PC-3 (cell line): ENCODE results near the gene NELFA. TPM values are rescaled to one million over a fixed set of nuclear protein-coding genes. Genes with fewer than 3 reads are reported as not detected.
"Not testable (repeated sequence)": the region's sequence is repeated elsewhere in the genome, so short reads cannot be mapped to it uniquely, and the experiment has no call there.

Experiments
- ATAC-seq: fragments of 200-7000 bp; cut with Tn5 transposase; 2 replicates; pipeline ENCODE4 v1.9.1; 2020; ENCODE audit warnings: mild to moderate bottlenecking, moderate library complexity
- BruUV-seq: library from RNA; stranded (reverse); fragments of 400-500 nt; replicated peaks from 2 replicates; lab custom pipeline; 2021; lab: Mats Ljungman, UMichigan
- CTCF ChIA-PET: fragments of 300-600 bp; sonication (Branson Sonifier 250); formaldehyde crosslinking; loops from one replicate; lab custom pipeline; 2022; ENCODE audit warnings: antibody characterized with exemption; lab: Charles Lee
- POLR2A ChIA-PET: fragments of 300-600 bp; sonication (Branson Sonifier 250); formaldehyde crosslinking; loops from one replicate; lab custom pipeline; 2022; ENCODE audit warnings: antibody characterized with exemption; ENCODE audit not compliant: unreplicated experiment; lab: Charles Lee
- DNase-seq: peaks from one replicate; pipeline ENCODE4 v3.0.0-alpha.2; 2015
- H2AFZ ChIP-seq: fragments of 300-600 bp; sonication (generic); 2 replicates; pipeline ENCODE4 v1.6.0; 2016; ENCODE audit warnings: antibody characterized with exemption, low read length
- H3F3A ChIP-seq: fragments of 300-600 bp; sonication (generic); one replicate; pipeline ENCODE4 v1.6.0; 2017; ENCODE audit warnings: antibody characterized with exemption, low read length, control low read depth, mild to moderate bottlenecking; ENCODE audit not compliant: unreplicated experiment
- H3K27ac ChIP-seq: fragments of 300-600 bp; sonication (generic); 2 replicates; pipeline ENCODE4 v1.5.1; 2016; ENCODE audit warnings: mild to moderate bottlenecking, low read length
- H3K27me3 ChIP-seq: fragments of 300-600 bp; sonication (generic); 2 replicates; pipeline ENCODE4 v1.6.1; 2016; ENCODE audit warnings: low read length, mixed read lengths
- H3K36me3 ChIP-seq: fragments of 300-600 bp; sonication (generic); 2 replicates; pipeline ENCODE4 v1.6.1; 2016; ENCODE audit warnings: low read depth, mixed run types, low read length, mixed read lengths
- H3K4me1 ChIP-seq: fragments of 300-600 bp; sonication (generic); 2 replicates; pipeline ENCODE4 v1.5.1; 2016; ENCODE audit warnings: low read length; ENCODE audit not compliant: insufficient read depth
- H3K4me2 ChIP-seq: fragments of 300-600 bp; sonication (generic); 2 replicates; pipeline ENCODE4 v1.6.0; 2016; ENCODE audit warnings: low read length
- H3K4me3 ChIP-seq: fragments of 300-600 bp; sonication (generic); 2 replicates; pipeline ENCODE4 v1.5.1; 2016; ENCODE audit warnings: mild to moderate bottlenecking, low read length, mixed read lengths
- H3K79me2 ChIP-seq: fragments of 300-600 bp; sonication (generic); 2 replicates; pipeline ENCODE4 v1.6.1; 2017; ENCODE audit warnings: low read length, mixed read lengths
- H3K9ac ChIP-seq: fragments of 300-600 bp; sonication (generic); 2 replicates; pipeline ENCODE4 v1.6.0; 2016; ENCODE audit warnings: mild to moderate bottlenecking, low read length
- H3K9me2 ChIP-seq: fragments of 300-600 bp; sonication (generic); replicated peaks from 2 replicates; pipeline ENCODE4 v1.6.1; 2016; ENCODE audit warnings: mixed run types, low read length, mixed read lengths
- H3K9me3 ChIP-seq: fragments of 300-600 bp; sonication (generic); 2 replicates; pipeline ENCODE4 v1.6.1; 2016; ENCODE audit warnings: low read length, mixed read lengths
- H4K20me1 ChIP-seq: fragments of 300-600 bp; sonication (generic); 2 replicates; pipeline ENCODE4 v1.6.1; 2016; ENCODE audit warnings: low read length, mixed read lengths
- CTCF ChIP-seq: fragments of 300-600 bp; sonication (generic); conservative IDR thresholded peaks from 2 replicates; pipeline ENCODE4 v1.5.1; 2017; ENCODE audit warnings: antibody characterized with exemption, low read depth, mild to moderate bottlenecking, low read length
- EZH2 ChIP-seq: fragments of 300-600 bp; sonication (generic); IDR thresholded peaks from one replicate; pipeline ENCODE4 v1.6.1; 2017; ENCODE audit warnings: antibody characterized with exemption, mild to moderate bottlenecking, low read length; ENCODE audit not compliant: unreplicated experiment
- EZH2phosphoT487 ChIP-seq: fragments of 300-600 bp; sonication (generic); IDR thresholded peaks from 2 replicates; pipeline ENCODE4 v1.6.1; 2018; ENCODE audit warnings: mild to moderate bottlenecking, antibody characterized with exemption, low read length, borderline replicate concordance
- intact Hi-C: fragments of 100-400 bp; cut with micrococcal nuclease; formaldehyde crosslinking; loops from 2 replicates; pipeline ENCODE4 v1.9.0; 2023
- total RNA-seq: library from RNA; depleted of rRNA; stranded (reverse); fragments of >200 nt; gene quantifications from 2 replicates; pipeline ENCODE4 v1.2.3, GENCODE V29; 2014

The NELFA gene
- total RNA-seq, 1 experiment from 2014 or later = 30.0 TPM

GRCh38 chr4:2024683-2025082, 15.9 kb upstream of the NELFA start:
- H3K4me1 ChIP-seq = no peaks in the 10 kb centered on the region
- DNase-seq = no peak
- BruUV-seq = no TSS peak
- ChIA-PET CTCF (no interaction called here), POLR2A (no interaction called here)
- no peak overlapping the region for H3K9ac ChIP-seq
- H3K36me3 ChIP-seq = no peaks in the 10 kb centered on the region
- no peaks in the 10 kb centered on the region for H4K20me1 ChIP-seq
- TF ChIP-seq EZH2phosphoT487 = no peak
- TF ChIP-seq EZH2 = no peak
- no peak for TF ChIP-seq CTCF
- no peak for ATAC-seq
- H3K79me2 ChIP-seq = no peaks in the 10 kb centered on the region
- intact Hi-C loops = loop anchor here (10.0 kb wide), 1 partner anchor 160 kb away; no protein-coding TSS in a partner anchor
- H3K27me3 ChIP-seq = no peaks in the 10 kb centered on the region
- H3K27ac ChIP-seq = no peak overlapping the region
- H2AFZ ChIP-seq = no peak overlapping the region
- H3K9me2 ChIP-seq = no peaks in the 10 kb centered on the region
- H3F3A ChIP-seq = no peaks in the 10 kb centered on the region
- H3K4me3 ChIP-seq = no peak overlapping the region
- H3K9me3 ChIP-seq = no peaks in the 10 kb centered on the region
- no peak overlapping the region for H3K4me2 ChIP-seq

- H3K9me3 ChIP-seq, DNase-seq, POLR2A ChIA-PET, H3K27me3 ChIP-seq, H3K4me2 ChIP-seq, H3K4me3 ChIP-seq, H3K9ac ChIP-seq, H3K9me2 ChIP-seq, H3K27ac ChIP-seq, CTCF ChIA-PET, H3K36me3 ChIP-seq, H3F3A ChIP-seq, H4K20me1 ChIP-seq, H2AFZ ChIP-seq, BruUV-seq, ATAC-seq, H3K4me1 ChIP-seq, H3K79me2 ChIP-seq: not testable (repeated sequence)
- intact Hi-C loops = loop anchor here (10.0 kb wide), 1 partner anchor 163 kb away; no protein-coding TSS in a partner anchor
These were observed 12.7 kb upstream of the NELFA start for GRCh38 chr4:2021358-2022018.

DNA sequence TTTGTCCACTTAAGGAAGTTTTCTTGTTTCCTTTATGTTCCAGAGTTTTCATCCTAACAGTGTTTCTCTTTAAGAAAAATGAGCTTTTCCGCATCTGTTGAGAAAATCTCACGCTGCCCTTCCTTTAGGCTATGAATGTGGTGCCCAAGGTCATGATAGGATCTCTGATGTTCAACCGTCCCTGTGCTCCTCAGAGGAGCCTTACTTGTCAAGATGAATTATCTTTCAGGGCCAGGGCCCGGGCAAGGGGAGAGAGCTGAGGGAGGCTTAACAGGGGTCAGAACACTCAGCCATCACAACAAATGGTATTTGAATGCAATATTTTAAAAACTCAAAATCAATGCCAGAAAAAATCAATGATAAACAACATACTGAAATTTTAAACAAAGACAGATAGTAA, 6.2 kb upstream of the NELFA start:
- BruUV-seq = no TSS peak
- H3K27ac ChIP-seq = no peak overlapping the region
- intact Hi-C loops = no loop called here
- DNase-seq = no peak
- H3K4me1 ChIP-seq = peaks cover under 1% of the 10 kb centered on the region; the same call in 1 of the 2 replicates
- ATAC-seq = no peak
- no peak overlapping the region for H3K9ac ChIP-seq
- ChIA-PET CTCF (no interaction called here), POLR2A (interaction anchor here (0.6 kb wide), 1 partner anchor 453 kb away, joined by 3 read pairs; no protein-coding TSS in a partner anchor)
- no peaks in the 10 kb centered on the region for H3K36me3 ChIP-seq
- no peaks in the 10 kb centered on the region for H3K79me2 ChIP-seq
- no peaks in the 10 kb centered on the region for H4K20me1 ChIP-seq
- no peaks in the 10 kb centered on the region for H3K9me3 ChIP-seq
- no peak for TF ChIP-seq EZH2
- no peak for TF ChIP-seq EZH2phosphoT487
- no peak for TF ChIP-seq CTCF
- H2AFZ ChIP-seq = no peak overlapping the region
- no peak overlapping the region for H3K4me3 ChIP-seq
- no peaks in the 10 kb centered on the region for H3F3A ChIP-seq
- H3K4me2 ChIP-seq = no peak overlapping the region
- H3K27me3 ChIP-seq = no peaks in the 10 kb centered on the region
- no peaks in the 10 kb centered on the region for H3K9me2 ChIP-seq
